Measurements from ENCODE around the gene HTR3E. TPM values are rescaled to one million over a fixed set of nuclear protein-coding genes. Genes with fewer than 3 reads are reported as not detected.
"Not testable (repeated sequence)": the region's sequence is repeated elsewhere in the genome, so short reads cannot be mapped to it uniquely, and the experiment has no call there.

HTR3E gene
- polyA plus RNA-seq, result not detected

GRCh38 chr3:184096811-184097383, at the start of gene HTR3E:
Gene HTR3E, plus strand, starts transcription at chr3:184097064. Its CDS starts 466 bp downstream, at chr3:184097530.
- 83 to 88% (median 86%) methylated on average over 7 of the region's 7 CpGs for WGBS, 3 donors
- H3K27ac ChIP-seq (ENCODE audit: low read depth, low read length), result no peak within 1 kb of the TSS

GRCh38 chr3:184050217-184050847, 46.5 kb upstream of the HTR3E start:
- WGBS, 3 donors, result 69 to 79% (median 72%) methylated on average over 7 of the region's 7 CpGs
- no peak overlapping the region for H3K27ac ChIP-seq (ENCODE audit: low read depth, low read length)

GRCh38 chr3:184052767-184053166, 44.1 kb upstream of the HTR3E start, which contains the start of gene HTR3C:
Gene HTR3C, plus strand, starts transcription at chr3:184053047. Its CDS starts 34 bp downstream, at chr3:184053081.
- no peak within 1 kb of the TSS for H3K27ac ChIP-seq (ENCODE audit: low read depth, low read length)
- WGBS, 3 donors, result 62 to 68% (median 62%) methylated on average over 4 of the region's 4 CpGs

- WGBS, 3 donors, result 65 to 69% (median 67%) methylated on average over 9 of the region's 9 CpGs
- H3K27ac ChIP-seq (ENCODE audit: low read depth, low read length), result no peak overlapping the region
These were observed 38.8 kb upstream of the HTR3E start for GRCh38 chr3:184058029-184058428.

GRCh38 chr3:184059424-184059823, 37.4 kb upstream of the HTR3E start:
- H3K27ac ChIP-seq (ENCODE audit: low read depth, low read length), result no peak overlapping the region
- WGBS, 3 donors, result 47 to 48% (median 48%) methylated on average over 6 to 7 of the region's 7 CpGs

- no peak overlapping the region for H3K27ac ChIP-seq (ENCODE audit: low read depth, low read length)
These were observed 34.2 kb upstream of the HTR3E start for GRCh38 chr3:184062637-184063036.

GRCh38 chr3:184066211-184066610, 30.7 kb upstream of the HTR3E start:
- H3K27ac ChIP-seq (ENCODE audit: low read depth, low read length), result no peak overlapping the region
- WGBS, 3 donors, result 76 to 88% (median 79%) methylated on average over 2 of the region's 2 CpGs

GRCh38 chr3:184067573-184068055, 29.2 kb upstream of the HTR3E start:
- H3K27ac ChIP-seq (ENCODE audit: low read depth, low read length), result no peak overlapping the region
- WGBS, 3 donors, result 69 to 75% (median 70%) methylated on average over 6 of the region's 6 CpGs

- no peak overlapping the region for H3K27ac ChIP-seq (ENCODE audit: low read depth, low read length)
- WGBS, 3 donors, result 93 to 94% (median 93%) methylated on average over 5 of the region's 5 CpGs
These were observed 28.5 kb upstream of the HTR3E start for GRCh38 chr3:184068344-184068743.

GRCh38 chr3:184071142-184071541, 25.7 kb upstream of the HTR3E start:
- H3K27ac ChIP-seq (ENCODE audit: low read depth, low read length), result not testable (repeated sequence)
- WGBS, 3 donors, result 91 to 96% (median 93%) methylated on average over 7 of the region's 7 CpGs

- no peak overlapping the region for H3K27ac ChIP-seq (ENCODE audit: low read depth, low read length)
- WGBS, 3 donors, result 73 to 81% (median 74%) methylated on average over 4 of the region's 4 CpGs
These were observed 23.2 kb upstream of the HTR3E start for GRCh38 chr3:184073621-184074020.

GRCh38 chr3:184075901-184076300, 21.0 kb upstream of the HTR3E start:
- H3K27ac ChIP-seq (ENCODE audit: low read depth, low read length), result no peak overlapping the region
- WGBS, 3 donors, result 89 to 91% (median 90%) methylated on average over 6 of the region's 6 CpGs

GRCh38 chr3:184077881-184078280, 19.0 kb upstream of the HTR3E start:
- no peak overlapping the region for H3K27ac ChIP-seq (ENCODE audit: low read depth, low read length)
- 65 to 73% (median 73%) methylated on average over 5 of the region's 5 CpGs for WGBS, 3 donors

- H3K27ac ChIP-seq (ENCODE audit: low read depth, low read length), result no peak overlapping the region
- whole genome bisulfite sequencing, 3 donors, result 73 to 93% (median 93%) methylated on average over 3 of the region's 3 CpGs
These were observed 18.0 kb upstream of the HTR3E start for GRCh38 chr3:184078851-184079250.

- 85 to 89% (median 86%) methylated on average over 16 of the region's 16 CpGs for WGBS, 3 donors
These were observed 15.6 kb upstream of the HTR3E start for GRCh38 chr3:184081116-184081830.

GRCh38 chr3:184082034-184082433, 14.8 kb upstream of the HTR3E start:
- no peak overlapping the region for H3K27ac ChIP-seq (ENCODE audit: low read depth, low read length)
- 90 to 95% (median 91%) methylated on average over 10 of the region's 10 CpGs for WGBS, 3 donors

More at GRCh38 chr3:184081116-184081830, 15.6 kb upstream of the HTR3E start:
- no peak overlapping the region for H3K27ac ChIP-seq (ENCODE audit: low read depth, low read length)

- no peak overlapping the region for H3K27ac ChIP-seq (ENCODE audit: low read depth, low read length)
- 58 to 72% (median 71%) methylated on average over 2 of the region's 2 CpGs for WGBS, 3 donors
These were observed 14.4 kb upstream of the HTR3E start for GRCh38 chr3:184082465-184082864.

- 38 to 64% (median 49%) methylated on average over 3 of the region's 3 CpGs for WGBS, 3 donors
- H3K27ac ChIP-seq (ENCODE audit: low read depth, low read length), result no peak overlapping the region
These were observed 11.4 kb upstream of the HTR3E start for GRCh38 chr3:184085389-184085852.

- H3K27ac ChIP-seq (ENCODE audit: low read depth, low read length), result no peak overlapping the region
- 90 to 94% (median 91%) methylated on average over 3 of the region's 3 CpGs for WGBS, 3 donors
These were observed 4.7 kb upstream of the HTR3E start for GRCh38 chr3:184092199-184092598.
